ENCODE data around the gene SLC41A1.

SLC41A1 gene

DNA sequence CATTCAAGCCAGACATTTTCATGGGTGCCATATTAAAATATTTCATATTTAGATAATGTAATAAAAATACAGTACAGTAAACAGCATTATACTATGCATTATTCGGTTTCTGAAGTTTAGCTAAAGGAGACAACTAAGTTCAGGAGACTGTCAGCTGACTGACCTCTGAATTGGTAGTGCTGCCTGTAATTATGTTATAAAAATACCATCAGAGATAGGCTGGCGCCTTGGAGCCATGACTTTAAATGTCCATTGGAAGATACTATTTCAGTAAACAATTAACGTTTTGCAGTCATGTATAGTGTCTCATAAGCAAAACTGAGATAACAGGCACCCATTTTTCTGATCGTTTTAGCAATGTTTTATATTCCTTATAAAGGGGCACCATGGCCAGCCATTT lies 26.4 kb downstream of the SLC41A1 start:
- no peak overlapping the region for H3K9ac ChIP-seq
- H2AFZ ChIP-seq: no peak overlapping the region
- no peaks in the 10 kb centered on the region for H3K79me2 ChIP-seq
- no peaks in the 10 kb centered on the region for H3K9me3 ChIP-seq (ENCODE audit: control insufficient read depth, low read length)
- no peak overlapping the region for H3K4me2 ChIP-seq (ENCODE audit: low read length)
- no peak overlapping the region for H3K27ac ChIP-seq
- H3K36me3 ChIP-seq (ENCODE audit: control insufficient read depth, insufficient read depth, low read length): no peaks in the 10 kb centered on the region
- H3K4me3 ChIP-seq (ENCODE audit: low read depth, low read length): no peak overlapping the region
- TF ChIP-seq, protein P1, sequence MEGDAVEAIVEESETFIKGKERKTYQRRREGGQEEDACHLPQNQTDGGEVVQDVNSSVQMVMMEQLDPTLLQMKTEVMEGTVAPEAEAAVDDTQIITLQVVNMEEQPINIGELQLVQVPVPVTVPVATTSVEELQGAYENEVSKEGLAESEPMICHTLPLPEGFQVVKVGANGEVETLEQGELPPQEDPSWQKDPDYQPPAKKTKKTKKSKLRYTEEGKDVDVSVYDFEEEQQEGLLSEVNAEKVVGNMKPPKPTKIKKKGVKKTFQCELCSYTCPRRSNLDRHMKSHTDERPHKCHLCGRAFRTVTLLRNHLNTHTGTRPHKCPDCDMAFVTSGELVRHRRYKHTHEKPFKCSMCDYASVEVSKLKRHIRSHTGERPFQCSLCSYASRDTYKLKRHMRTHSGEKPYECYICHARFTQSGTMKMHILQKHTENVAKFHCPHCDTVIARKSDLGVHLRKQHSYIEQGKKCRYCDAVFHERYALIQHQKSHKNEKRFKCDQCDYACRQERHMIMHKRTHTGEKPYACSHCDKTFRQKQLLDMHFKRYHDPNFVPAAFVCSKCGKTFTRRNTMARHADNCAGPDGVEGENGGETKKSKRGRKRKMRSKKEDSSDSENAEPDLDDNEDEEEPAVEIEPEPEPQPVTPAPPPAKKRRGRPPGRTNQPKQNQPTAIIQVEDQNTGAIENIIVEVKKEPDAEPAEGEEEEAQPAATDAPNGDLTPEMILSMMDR (IDR thresholded peaks at IDR 0.05): no peak
- no peaks in the 10 kb centered on the region for H3K27me3 ChIP-seq (ENCODE audit: control insufficient read depth, insufficient read depth, low read length)
- H3K4me1 ChIP-seq: no peaks in the 10 kb centered on the region

DNA sequence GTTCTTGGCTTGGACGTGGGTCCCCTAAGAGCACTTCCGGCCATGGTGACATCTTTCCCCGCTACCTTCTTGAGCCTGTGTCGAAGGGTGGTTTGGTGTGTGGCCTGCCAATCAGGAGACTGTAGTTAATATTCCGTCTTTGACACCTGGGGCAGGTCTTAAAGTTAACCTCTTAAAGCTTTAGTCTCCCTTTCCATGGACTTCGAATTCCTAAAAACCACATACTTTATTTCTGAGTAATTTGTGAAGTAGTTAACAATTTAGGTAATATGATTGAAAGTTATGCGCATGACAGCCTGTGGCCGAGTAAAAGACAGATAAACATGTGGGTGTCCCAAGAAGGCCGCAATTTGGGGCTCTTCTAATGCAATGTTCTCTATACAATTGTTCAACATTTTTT lies 27.6 kb downstream of the SLC41A1 start:
- Histone ChIP-seq H3K27ac (no peak overlapping the region), H3K9me3 (ENCODE audit: control insufficient read depth, low read length) (no peaks in the 10 kb centered on the region)

DNA sequence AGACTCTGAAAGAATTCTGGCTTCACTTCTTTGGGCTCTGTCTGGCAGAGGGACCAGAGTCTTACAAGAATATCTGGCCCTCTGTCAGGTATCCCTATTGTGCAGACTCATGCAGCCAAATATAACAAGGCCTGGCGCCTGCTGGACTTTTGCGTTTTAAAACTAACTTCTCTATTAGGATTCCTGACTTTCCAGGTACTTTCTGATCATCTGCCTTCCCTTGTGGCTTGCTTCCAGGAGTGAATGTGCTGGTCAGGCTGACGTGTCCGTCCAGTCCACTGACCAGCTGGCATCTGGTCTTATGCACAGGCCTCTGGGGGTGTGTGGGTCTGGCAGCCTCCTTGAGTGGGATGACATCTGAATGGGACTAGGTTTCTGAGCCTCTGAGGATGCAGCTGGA lies 29.1 kb downstream of the SLC41A1 start:
- H3K9me3 ChIP-seq (ENCODE audit: control insufficient read depth, low read length): no peaks in the 10 kb centered on the region
- H3K4me2 ChIP-seq (ENCODE audit: low read length): no peak overlapping the region
- no peaks in the 10 kb centered on the region for H3K4me1 ChIP-seq
- no peak overlapping the region for H3K4me3 ChIP-seq (ENCODE audit: low read depth, low read length)
- no peaks in the 10 kb centered on the region for H3K79me2 ChIP-seq
- H3K9ac ChIP-seq: no peak overlapping the region
- no peaks in the 10 kb centered on the region for H3K36me3 ChIP-seq (ENCODE audit: control insufficient read depth, insufficient read depth, low read length)
- H3K27ac ChIP-seq: no peak overlapping the region
- H2AFZ ChIP-seq: no peak overlapping the region
- H3K27me3 ChIP-seq (ENCODE audit: control insufficient read depth, insufficient read depth, low read length): no peaks in the 10 kb centered on the region
- TF ChIP-seq, protein P1 (IDR thresholded peaks at IDR 0.05): no peak

More for the DNA sequence above, 27.6 kb downstream of the SLC41A1 start:
- Histone ChIP-seq H3K9ac (no peak overlapping the region), H2AFZ (no peak overlapping the region), H3K27me3 (ENCODE audit: control insufficient read depth, insufficient read depth, low read length) (no peaks in the 10 kb centered on the region), H3K4me1 (no peaks in the 10 kb centered on the region), H3K36me3 (ENCODE audit: control insufficient read depth, insufficient read depth, low read length) (no peaks in the 10 kb centered on the region), H3K79me2 (no peaks in the 10 kb centered on the region), H3K4me2 (ENCODE audit: low read length) (no peak overlapping the region), H3K4me3 (ENCODE audit: low read depth, low read length) (no peak overlapping the region)
- TF ChIP-seq, protein P1 (IDR thresholded peaks at IDR 0.05): no peak

DNA sequence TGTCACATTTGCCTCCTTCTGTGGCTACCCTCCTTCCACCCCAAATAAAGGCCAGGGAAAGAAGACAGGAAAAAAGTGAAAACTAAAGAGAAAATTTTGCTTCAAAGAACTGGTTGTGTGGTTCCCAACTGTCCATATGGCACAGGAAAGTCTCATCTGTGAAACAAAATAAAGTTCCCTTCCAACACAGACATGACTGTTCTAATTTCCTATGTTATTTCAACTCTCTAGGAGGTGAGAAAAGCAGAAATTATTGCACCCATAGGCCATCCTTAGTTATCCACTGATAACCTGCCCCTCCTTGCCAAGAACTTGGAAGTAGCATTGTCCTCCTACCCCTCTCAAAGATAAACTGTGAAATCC lies 29.6 kb downstream of the SLC41A1 start:
- TF ChIP-seq, protein P1 (IDR thresholded peaks at IDR 0.05): no peak
- H3K4me1 ChIP-seq: no peaks in the 10 kb centered on the region
- H3K9me3 ChIP-seq (ENCODE audit: control insufficient read depth, low read length): no peaks in the 10 kb centered on the region
- no peak overlapping the region for H3K9ac ChIP-seq
- no peaks in the 10 kb centered on the region for H3K27me3 ChIP-seq (ENCODE audit: control insufficient read depth, insufficient read depth, low read length)
- H3K36me3 ChIP-seq (ENCODE audit: control insufficient read depth, insufficient read depth, low read length): no peaks in the 10 kb centered on the region
- no peak overlapping the region for H3K27ac ChIP-seq
- no peaks in the 10 kb centered on the region for H3K79me2 ChIP-seq
- H2AFZ ChIP-seq: no peak overlapping the region
- H3K4me2 ChIP-seq (ENCODE audit: low read length): no peak overlapping the region
- H3K4me3 ChIP-seq (ENCODE audit: low read depth, low read length): no peak overlapping the region

DNA sequence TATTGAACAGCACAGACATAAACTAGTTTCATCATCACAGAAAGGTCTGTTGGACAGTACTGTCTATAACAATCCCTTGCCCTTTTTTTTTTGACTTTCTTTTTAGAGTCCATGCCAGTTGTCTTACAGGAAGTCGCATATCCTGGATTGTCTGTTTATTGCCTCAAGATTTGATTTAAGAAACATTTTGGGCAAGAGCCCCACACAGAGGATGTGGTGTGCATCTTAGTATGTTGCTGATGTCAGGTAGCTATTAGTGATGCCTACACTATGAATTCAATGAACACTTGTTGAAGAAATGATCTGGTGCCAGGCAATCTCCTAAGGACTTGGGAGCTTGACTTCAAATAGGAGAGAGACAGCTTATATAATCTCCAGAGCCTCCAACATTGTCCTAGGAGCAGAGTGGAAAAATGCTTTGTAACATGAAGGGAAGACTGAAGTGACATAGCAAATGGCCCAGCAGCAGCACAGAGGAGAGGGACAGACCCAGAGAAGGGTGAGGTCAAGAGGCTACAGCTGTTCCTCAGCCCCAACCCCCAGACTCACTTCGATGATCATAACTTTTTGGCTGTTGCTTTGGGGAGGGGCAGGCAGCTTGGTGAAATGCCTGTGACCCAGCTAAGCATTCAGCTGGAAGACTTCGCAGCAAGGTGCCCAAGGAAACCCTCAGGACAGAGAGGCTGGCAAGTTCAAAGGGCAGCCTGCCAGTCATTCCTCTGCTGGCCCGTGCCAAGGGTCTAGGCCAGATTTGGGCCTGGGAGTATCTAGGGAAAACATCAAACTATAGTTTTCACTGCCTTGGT lies 30.2 kb downstream of the SLC41A1 start:
- Histone ChIP-seq H3K9ac (no peak overlapping the region), H3K27ac (no peak overlapping the region), H3K27me3 (ENCODE audit: control insufficient read depth, insufficient read depth, low read length) (no peaks in the 10 kb centered on the region)

More for the DNA sequence above, 30.2 kb downstream of the SLC41A1 start:
- no peaks in the 10 kb centered on the region for H3K4me1 ChIP-seq
- H3K4me3 ChIP-seq (ENCODE audit: low read depth, low read length): no peak overlapping the region
- no peak overlapping the region for H3K4me2 ChIP-seq (ENCODE audit: low read length)
- no peaks in the 10 kb centered on the region for H3K79me2 ChIP-seq
- no peaks in the 10 kb centered on the region for H3K36me3 ChIP-seq (ENCODE audit: control insufficient read depth, insufficient read depth, low read length)
- TF ChIP-seq, protein P1 (IDR thresholded peaks at IDR 0.05): no peak
- H3K9me3 ChIP-seq (ENCODE audit: control insufficient read depth, low read length): no peaks in the 10 kb centered on the region
- no peak overlapping the region for H2AFZ ChIP-seq
